Iris pigment epithelial cell (primary cell): Measurements from ENCODE around the gene MPP1.
"Not testable (repeated sequence)": the region's sequence is repeated elsewhere in the genome, so short reads cannot be mapped to it uniquely, and the experiment has no call there.

ENCODE experiments used
- DNase-seq: peaks from one replicate; pipeline ENCODE4 v3.0.0-alpha.2; 2011; ENCODE audit warnings: low read depth

The MPP1 gene

GRCh38 chrX:154804957-154805695 lies at the start of gene MPP1:
Gene MPP1, minus strand, starts transcription at chrX:154805485. Its CDS starts 112 bp downstream, at chrX:154805373.
- DNase-seq: peak; percentile 80

GRCh38 chrX:154850957-154851611 lies 45.8 kb upstream of the MPP1 start:
- DNase-seq: no peak

GRCh38 chrX:154840856-154841255 lies 35.6 kb upstream of the MPP1 start:
- peak; percentile 69 for DNase-seq

- no peak for DNase-seq
Observed at GRCh38 chrX:154836163-154836562, 30.9 kb upstream of the MPP1 start.

- DNase-seq: no peak
Observed at GRCh38 chrX:154834562-154834961, 29.3 kb upstream of the MPP1 start, which contains the start of gene SMIM9. Gene SMIM9, minus strand, starts transcription at chrX:154834662. Its CDS starts 3,806 bp downstream, at chrX:154830856.

- DNase-seq: no peak
Observed at GRCh38 chrX:154833746-154834274, 28.5 kb upstream of the MPP1 start.

GRCh38 chrX:154829926-154830442 lies 24.7 kb upstream of the MPP1 start:
- no peak for DNase-seq

GRCh38 chrX:154829134-154829533 lies 23.8 kb upstream of the MPP1 start:
- no peak for DNase-seq

- DNase-seq: no peak
Observed at GRCh38 chrX:154828016-154828408, 22.7 kb upstream of the MPP1 start.

GRCh38 chrX:154827194-154828015 lies 22.1 kb upstream of the MPP1 start:
- DNase-seq: no peak

- not testable (repeated sequence) for DNase-seq
Observed at GRCh38 chrX:154825586-154825985, 20.3 kb upstream of the MPP1 start.

- no peak for DNase-seq
Observed at GRCh38 chrX:154824638-154825037, 19.4 kb upstream of the MPP1 start.

GRCh38 chrX:154822029-154822428 lies 16.7 kb upstream of the MPP1 start:
- no peak for DNase-seq

- no peak for DNase-seq
Observed at GRCh38 chrX:154821523-154821922, 16.2 kb upstream of the MPP1 start.

GRCh38 chrX:154819771-154820341 lies 14.6 kb upstream of the MPP1 start:
- DNase-seq: no peak

GRCh38 chrX:154818916-154819770 lies 13.9 kb upstream of the MPP1 start:
- peak; percentile 10 for DNase-seq

- DNase-seq: not testable (repeated sequence)
Observed at GRCh38 chrX:154817048-154817618, 11.8 kb upstream of the MPP1 start.

GRCh38 chrX:154816326-154816898 lies 11.1 kb upstream of the MPP1 start:
- not testable (repeated sequence) for DNase-seq

- peak; percentile 78 for DNase-seq
Observed at GRCh38 chrX:154815274-154815818, 10.1 kb upstream of the MPP1 start.

GRCh38 chrX:154813801-154814200 lies 8.5 kb upstream of the MPP1 start:
- no peak for DNase-seq
